ENCODE data around the gene GSX1.

GSX1 gene

DNA sequence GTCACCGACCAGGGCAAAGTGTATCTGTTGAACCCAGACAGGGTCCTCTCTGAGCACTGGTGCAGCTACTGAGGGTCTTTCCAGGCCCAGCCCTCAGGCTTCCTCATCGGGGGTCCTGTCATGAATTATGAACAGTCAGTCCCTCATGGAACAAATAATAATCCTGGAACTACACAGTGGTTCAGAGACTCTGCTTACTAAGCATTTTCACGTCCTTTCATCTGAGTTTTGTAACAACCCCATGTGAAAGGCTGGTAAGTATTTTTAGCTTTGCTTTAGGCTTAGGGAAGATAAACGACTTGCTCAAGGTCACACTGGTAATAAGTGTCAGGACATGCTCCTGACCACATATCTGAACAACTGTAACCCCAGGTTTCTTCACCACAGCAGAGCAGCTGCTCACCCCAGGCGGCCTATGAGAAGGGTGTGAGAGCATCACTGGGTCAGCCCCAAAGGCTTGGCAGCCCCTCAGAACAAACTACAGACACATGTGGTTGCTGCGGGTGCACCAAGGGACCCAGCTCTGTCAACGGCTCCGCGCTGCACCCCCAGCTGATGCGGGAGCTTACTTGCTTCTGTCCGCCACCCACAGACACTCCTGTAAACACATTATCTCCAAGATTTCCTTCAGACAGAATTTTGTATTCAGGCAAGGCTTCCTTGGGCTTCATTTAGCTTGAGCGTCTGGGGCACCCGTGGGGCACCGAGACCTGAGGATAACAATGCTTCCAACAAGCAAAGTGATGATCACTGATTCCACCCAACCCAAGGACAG is 19.4 kb upstream of the GSX1 start:
- in situ Hi-C loops (cut with MboI; ENCODE audit: low pct_unique_long_range_greater_than_20kb, low sequenced_read_pairs, unreplicated experiment): no loop called here
- DNase-seq (ENCODE audit: low spot score): no peak
- TF ChIP-seq, protein P1, sequence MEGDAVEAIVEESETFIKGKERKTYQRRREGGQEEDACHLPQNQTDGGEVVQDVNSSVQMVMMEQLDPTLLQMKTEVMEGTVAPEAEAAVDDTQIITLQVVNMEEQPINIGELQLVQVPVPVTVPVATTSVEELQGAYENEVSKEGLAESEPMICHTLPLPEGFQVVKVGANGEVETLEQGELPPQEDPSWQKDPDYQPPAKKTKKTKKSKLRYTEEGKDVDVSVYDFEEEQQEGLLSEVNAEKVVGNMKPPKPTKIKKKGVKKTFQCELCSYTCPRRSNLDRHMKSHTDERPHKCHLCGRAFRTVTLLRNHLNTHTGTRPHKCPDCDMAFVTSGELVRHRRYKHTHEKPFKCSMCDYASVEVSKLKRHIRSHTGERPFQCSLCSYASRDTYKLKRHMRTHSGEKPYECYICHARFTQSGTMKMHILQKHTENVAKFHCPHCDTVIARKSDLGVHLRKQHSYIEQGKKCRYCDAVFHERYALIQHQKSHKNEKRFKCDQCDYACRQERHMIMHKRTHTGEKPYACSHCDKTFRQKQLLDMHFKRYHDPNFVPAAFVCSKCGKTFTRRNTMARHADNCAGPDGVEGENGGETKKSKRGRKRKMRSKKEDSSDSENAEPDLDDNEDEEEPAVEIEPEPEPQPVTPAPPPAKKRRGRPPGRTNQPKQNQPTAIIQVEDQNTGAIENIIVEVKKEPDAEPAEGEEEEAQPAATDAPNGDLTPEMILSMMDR (IDR thresholded peaks at IDR 0.05; ENCODE audit: extremely low read depth, insufficient read depth, missing control alignments): no peak

DNA sequence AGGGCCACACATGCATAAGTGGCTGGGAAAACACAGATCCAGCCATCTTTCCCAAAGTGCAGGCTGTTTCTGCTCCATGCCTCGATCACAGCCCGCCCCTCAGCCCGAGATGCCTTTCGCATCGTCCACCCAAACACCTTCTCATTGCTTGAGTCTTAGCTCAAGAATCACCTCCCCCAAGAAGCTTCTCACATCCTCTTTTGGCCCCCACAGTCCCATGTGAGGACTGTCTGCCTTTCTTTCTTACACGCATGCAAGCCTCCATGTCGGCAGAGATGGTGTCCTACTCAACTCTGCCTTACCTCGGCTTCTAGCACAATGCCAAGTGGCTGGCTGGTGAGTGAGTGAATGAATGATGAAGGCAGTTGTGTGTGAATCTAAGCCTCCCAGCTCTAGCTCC is 18.1 kb upstream of the GSX1 start:
- DNase-seq (ENCODE audit: low spot score): no peak
- in situ Hi-C loops (cut with MboI; ENCODE audit: low pct_unique_long_range_greater_than_20kb, low sequenced_read_pairs, unreplicated experiment): no loop called here
- TF ChIP-seq, protein P1 (IDR thresholded peaks at IDR 0.05; ENCODE audit: extremely low read depth, insufficient read depth, missing control alignments): no peak

DNA sequence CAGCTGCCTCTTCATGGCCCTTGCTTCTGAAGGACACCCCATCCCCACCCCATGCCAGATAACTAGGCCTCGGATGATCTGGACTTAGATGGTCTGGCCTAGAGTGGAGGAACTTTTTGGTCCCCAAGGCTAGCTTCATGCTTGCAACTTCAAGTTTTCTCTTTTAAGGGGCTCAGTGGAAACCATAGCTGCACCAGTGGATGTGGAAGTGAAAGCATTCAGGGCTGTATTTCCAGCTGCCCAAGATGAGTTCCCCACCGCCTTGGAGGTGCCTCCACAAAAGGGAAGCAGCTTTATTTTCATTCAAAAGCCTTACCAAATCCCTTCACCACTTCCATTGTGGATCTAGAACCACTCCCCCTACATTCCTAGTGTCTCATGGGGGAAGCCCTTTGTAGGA is 17.6 kb upstream of the GSX1 start:
- TF ChIP-seq, protein P1 (IDR thresholded peaks at IDR 0.05; ENCODE audit: extremely low read depth, insufficient read depth, missing control alignments): no peak
- no peak for DNase-seq (ENCODE audit: low spot score)
- in situ Hi-C loops (cut with MboI; ENCODE audit: low pct_unique_long_range_greater_than_20kb, low sequenced_read_pairs, unreplicated experiment): no loop called here

DNA sequence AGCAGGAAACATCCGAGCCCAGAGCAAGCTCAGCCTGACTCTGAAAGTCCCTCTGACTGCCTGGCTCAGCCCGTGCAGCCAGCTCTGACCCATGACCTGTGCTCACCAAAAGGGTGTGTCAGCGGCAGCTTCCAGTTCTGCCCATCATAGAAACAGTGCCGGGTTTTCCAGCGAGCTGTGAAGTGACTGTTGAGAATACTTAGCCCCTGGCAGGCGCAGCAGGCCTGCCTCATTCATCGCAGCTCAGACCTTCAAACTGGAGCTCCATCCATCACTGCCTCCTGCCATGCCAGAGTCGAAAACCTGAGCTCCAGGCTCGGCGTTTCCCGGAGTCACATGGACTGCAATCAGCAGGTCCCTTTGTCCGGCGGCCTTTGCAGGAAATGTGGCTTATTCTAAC is 16.3 kb upstream of the GSX1 start:
- TF ChIP-seq, protein P1 (IDR thresholded peaks at IDR 0.05; ENCODE audit: extremely low read depth, insufficient read depth, missing control alignments): no peak
- DNase-seq (ENCODE audit: low spot score): no peak
- in situ Hi-C loops (cut with MboI; ENCODE audit: low pct_unique_long_range_greater_than_20kb, low sequenced_read_pairs, unreplicated experiment): no loop called here

DNA sequence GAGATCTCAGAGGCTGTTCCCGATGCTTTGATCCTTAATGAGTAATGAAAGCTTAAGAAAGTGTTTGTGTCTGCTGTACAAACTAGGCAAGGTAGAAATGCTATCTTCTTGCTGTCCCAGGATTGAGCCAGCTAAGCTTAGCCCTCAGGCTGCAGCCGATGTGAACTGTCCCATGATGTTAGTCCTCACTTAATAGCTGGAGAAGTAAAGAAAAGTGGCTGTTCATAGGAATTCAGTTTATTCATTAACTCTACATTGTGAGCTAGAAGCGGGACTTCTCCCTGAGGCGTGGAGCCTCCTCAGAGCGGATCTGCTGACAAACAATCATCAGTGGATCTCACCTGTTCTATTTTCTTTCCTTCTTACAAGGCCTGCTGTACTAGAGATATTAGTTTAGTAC is 10.1 kb upstream of the GSX1 start:
- no peak for DNase-seq (ENCODE audit: low spot score)
- in situ Hi-C loops (cut with MboI; ENCODE audit: low pct_unique_long_range_greater_than_20kb, low sequenced_read_pairs, unreplicated experiment): no loop called here
- TF ChIP-seq, protein P1 (IDR thresholded peaks at IDR 0.05; ENCODE audit: extremely low read depth, insufficient read depth, missing control alignments): no peak

DNA sequence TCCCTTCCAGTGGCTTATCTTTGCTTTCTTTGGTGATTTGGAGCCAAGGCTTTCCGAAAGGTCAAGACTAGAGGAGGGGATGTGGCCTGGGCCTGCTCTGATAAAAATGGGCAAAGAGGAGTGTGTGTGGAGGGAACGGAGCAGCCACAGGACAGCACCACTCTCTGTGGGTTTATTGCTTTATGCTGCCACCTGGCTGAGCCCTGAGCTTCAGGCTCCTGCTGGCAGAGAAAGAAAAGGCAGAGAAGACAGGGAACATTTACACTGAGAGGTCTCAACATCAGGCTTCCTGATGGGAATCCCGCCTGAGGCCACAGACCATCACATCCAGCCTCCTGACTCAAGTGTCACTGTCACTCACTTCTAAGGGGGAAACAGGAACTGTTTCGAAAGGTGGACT is 9.2 kb upstream of the GSX1 start:
- in situ Hi-C loops (cut with MboI; ENCODE audit: low pct_unique_long_range_greater_than_20kb, low sequenced_read_pairs, unreplicated experiment): no loop called here
- no peak for DNase-seq (ENCODE audit: low spot score)
- TF ChIP-seq, protein P1 (IDR thresholded peaks at IDR 0.05; ENCODE audit: extremely low read depth, insufficient read depth, missing control alignments): peak; percentile 35
